Measurements from ENCODE around the gene TIMP1. TPM values are rescaled to one million over a fixed set of nuclear protein-coding genes. Genes with fewer than 3 reads are reported as not detected.

TIMP1 gene
- total RNA-seq, 2 donors from 2014 or later: 63.5 to 74.8 TPM

- Mint-ChIP-seq H3K9me3 (peaks cover 62% of the 10 kb centered on the region), H3K27ac (peak overlapping the region; percentile 8), H3K4me3 (no peak overlapping the region), H3K27me3 (ENCODE audit: insufficient read depth) (no peaks in the 10 kb centered on the region), H3K4me1 (peaks cover 9% of the 10 kb centered on the region), H3K36me3 (ENCODE audit: low read depth) (no peaks in the 10 kb centered on the region)
- no peak overlapping the region for H3K9ac ChIP-seq (ENCODE audit: extremely low read depth, low read length, poor library complexity, severe bottlenecking)
- H3K36me3 ChIP-seq (ENCODE audit: control insufficient read depth, insufficient read depth, low read length): no peaks in the 10 kb centered on the region
- H3K27ac ChIP-seq (ENCODE audit: low read depth, low read length): no peak overlapping the region
- no peaks in the 10 kb centered on the region for H3K4me1 ChIP-seq (ENCODE audit: control insufficient read depth, insufficient read depth, low read length)
- WGBS, 2 experiments (ENCODE audit: insufficient coverage in 1 of 2, insufficient read length in 1 of 2): 94 to 96% methylated on average over 4 to 11 of the region's 11 CpGs
- H3K27me3 ChIP-seq (ENCODE audit: control insufficient read depth, insufficient read depth, low read length, poor library complexity, severe bottlenecking): no peaks in the 10 kb centered on the region
- no peak overlapping the region for H3K4me3 ChIP-seq (ENCODE audit: low read length)
- DNase-seq: no peak
- no peaks in the 10 kb centered on the region for H3K9me3 ChIP-seq (ENCODE audit: control insufficient read depth, low read length)
- no peak for TF ChIP-seq CTCF (conservative IDR thresholded peaks at IDR 0.05)
These were observed 4.0 kb downstream of the TIMP1 start for GRCh38 chrX:47586043-47586787.

- H3K4me3 ChIP-seq (ENCODE audit: low read length): no peak overlapping the region
- 86% methylated on average over 4 of the region's 4 CpGs; no CpG with 5 or more reads in 1 of the 2 experiments for WGBS, 2 experiments (ENCODE audit: insufficient coverage in 1 of 2, insufficient read length in 1 of 2)
- DNase-seq: no peak
These were observed 5.1 kb downstream of the TIMP1 start for GRCh38 chrX:47587091-47587891.

More at GRCh38 chrX:47587091-47587891, 5.1 kb downstream of the TIMP1 start:
- no peaks in the 10 kb centered on the region for H3K36me3 ChIP-seq (ENCODE audit: control insufficient read depth, insufficient read depth, low read length)
- H3K9me3 Mint-ChIP-seq: peaks cover 57% of the 10 kb centered on the region
- no peak overlapping the region for H3K9ac ChIP-seq (ENCODE audit: extremely low read depth, low read length, poor library complexity, severe bottlenecking)
- H3K36me3 Mint-ChIP-seq (ENCODE audit: low read depth): no peaks in the 10 kb centered on the region
- no peaks in the 10 kb centered on the region for H3K9me3 ChIP-seq (ENCODE audit: control insufficient read depth, low read length)
- no peaks in the 10 kb centered on the region for H3K4me1 ChIP-seq (ENCODE audit: control insufficient read depth, insufficient read depth, low read length)
- no peak overlapping the region for H3K27ac ChIP-seq (ENCODE audit: low read depth, low read length)
- no peak for TF ChIP-seq CTCF (conservative IDR thresholded peaks at IDR 0.05)
- H3K4me1 Mint-ChIP-seq: peaks cover 6% of the 10 kb centered on the region
- no peak overlapping the region for H3K4me3 Mint-ChIP-seq
- no peaks in the 10 kb centered on the region for H3K27me3 ChIP-seq (ENCODE audit: control insufficient read depth, insufficient read depth, low read length, poor library complexity, severe bottlenecking)
- H3K27me3 Mint-ChIP-seq (ENCODE audit: insufficient read depth): no peaks in the 10 kb centered on the region
- H3K27ac Mint-ChIP-seq: no peak overlapping the region

All from endodermal cell (in vitro differentiated cells).